Measurements from ENCODE around the gene ARL15. TPM values are rescaled to one million over a fixed set of nuclear protein-coding genes. Genes with fewer than 3 reads are reported as not detected.

ARL15 gene
- total and polyA plus RNA-seq, 9 of the 15 experiments (the other 6 are each of a cell fraction or from before 2014, with no cell fraction given): 18.5 to 80.4 (median 57.0) TPM

DNA sequence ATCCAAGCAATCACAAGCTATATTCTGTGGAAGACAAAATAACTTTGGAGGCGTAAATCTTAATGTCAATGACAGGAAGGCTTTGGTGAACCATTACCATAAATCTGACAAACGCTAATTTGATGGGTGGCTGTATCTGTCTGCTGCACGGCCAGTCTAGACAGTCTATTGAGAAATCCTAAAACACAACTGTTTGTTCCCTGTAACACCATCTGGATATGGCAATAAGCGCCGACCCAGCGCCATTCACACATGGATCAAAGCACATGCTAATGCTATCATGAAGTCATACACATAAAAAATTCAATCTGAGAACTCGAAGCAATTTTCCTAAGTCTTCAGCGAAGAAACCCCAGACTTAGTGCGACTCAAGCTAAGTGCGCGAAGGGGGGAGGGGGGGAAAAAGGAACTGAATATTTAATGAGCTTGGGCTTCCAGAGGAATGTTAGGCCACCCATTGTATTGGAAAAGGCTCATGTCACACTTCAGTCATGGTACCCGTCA lies 95.1 kb downstream of the ARL15 start (continued):
- TF ChIP-seq, protein P1, sequence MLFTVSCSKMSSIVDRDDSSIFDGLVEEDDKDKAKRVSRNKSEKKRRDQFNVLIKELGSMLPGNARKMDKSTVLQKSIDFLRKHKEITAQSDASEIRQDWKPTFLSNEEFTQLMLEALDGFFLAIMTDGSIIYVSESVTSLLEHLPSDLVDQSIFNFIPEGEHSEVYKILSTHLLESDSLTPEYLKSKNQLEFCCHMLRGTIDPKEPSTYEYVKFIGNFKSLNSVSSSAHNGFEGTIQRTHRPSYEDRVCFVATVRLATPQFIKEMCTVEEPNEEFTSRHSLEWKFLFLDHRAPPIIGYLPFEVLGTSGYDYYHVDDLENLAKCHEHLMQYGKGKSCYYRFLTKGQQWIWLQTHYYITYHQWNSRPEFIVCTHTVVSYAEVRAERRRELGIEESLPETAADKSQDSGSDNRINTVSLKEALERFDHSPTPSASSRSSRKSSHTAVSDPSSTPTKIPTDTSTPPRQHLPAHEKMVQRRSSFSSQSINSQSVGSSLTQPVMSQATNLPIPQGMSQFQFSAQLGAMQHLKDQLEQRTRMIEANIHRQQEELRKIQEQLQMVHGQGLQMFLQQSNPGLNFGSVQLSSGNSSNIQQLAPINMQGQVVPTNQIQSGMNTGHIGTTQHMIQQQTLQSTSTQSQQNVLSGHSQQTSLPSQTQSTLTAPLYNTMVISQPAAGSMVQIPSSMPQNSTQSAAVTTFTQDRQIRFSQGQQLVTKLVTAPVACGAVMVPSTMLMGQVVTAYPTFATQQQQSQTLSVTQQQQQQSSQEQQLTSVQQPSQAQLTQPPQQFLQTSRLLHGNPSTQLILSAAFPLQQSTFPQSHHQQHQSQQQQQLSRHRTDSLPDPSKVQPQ (CRISPR knock-in tag; IDR thresholded peaks at IDR 0.05; ENCODE audit: borderline replicate concordance): no peak
- TF ChIP-seq KDM1A (IDR thresholded peaks at IDR 0.05) (no peak), ZNF23 (CRISPR knock-in tag; IDR thresholded peaks at IDR 0.05) (no peak), ZNF217 (CRISPR knock-in tag; IDR thresholded peaks at IDR 0.05) (no peak), SMAD4 (CRISPR knock-in tag; conservative IDR thresholded peaks at IDR 0.05) (peak; percentile 62; the same call in 1 of the 2 replicates), RBM34 (IDR thresholded peaks at IDR 0.05; ENCODE audit: borderline replicate concordance, insufficient read depth, low read length) (no peak), MECOM (CRISPR knock-in tag; IDR thresholded peaks at IDR 0.05) (no peak), TEAD1 (CRISPR knock-in tag; IDR thresholded peaks at IDR 0.05) (no peak), HOXB6 (CRISPR knock-in tag; IDR thresholded peaks at IDR 0.05; ENCODE audit: borderline replicate concordance) (no peak), XRCC5 (IDR thresholded peaks at IDR 0.05; ENCODE audit: low read depth, low read length) (no peak), ETV6 (IDR thresholded peaks at IDR 0.05; ENCODE audit: borderline replicate concordance in 1 of 2, low read depth in 2 of 2, low read length in 1 of 2) (no peak), ETV6 (CRISPR knock-in tag; IDR thresholded peaks at IDR 0.05; ENCODE audit: borderline replicate concordance) (no peak), MEIS2 (IDR thresholded peaks at IDR 0.05; ENCODE audit: partially characterized antibody) (peak; percentile 63), SAP30 (IDR thresholded peaks at IDR 0.05; ENCODE audit: borderline replicate concordance, insufficient read depth, low read depth, low read length, poor library complexity, severe bottlenecking) (no peak)
- TF ChIP-seq, protein P2, sequence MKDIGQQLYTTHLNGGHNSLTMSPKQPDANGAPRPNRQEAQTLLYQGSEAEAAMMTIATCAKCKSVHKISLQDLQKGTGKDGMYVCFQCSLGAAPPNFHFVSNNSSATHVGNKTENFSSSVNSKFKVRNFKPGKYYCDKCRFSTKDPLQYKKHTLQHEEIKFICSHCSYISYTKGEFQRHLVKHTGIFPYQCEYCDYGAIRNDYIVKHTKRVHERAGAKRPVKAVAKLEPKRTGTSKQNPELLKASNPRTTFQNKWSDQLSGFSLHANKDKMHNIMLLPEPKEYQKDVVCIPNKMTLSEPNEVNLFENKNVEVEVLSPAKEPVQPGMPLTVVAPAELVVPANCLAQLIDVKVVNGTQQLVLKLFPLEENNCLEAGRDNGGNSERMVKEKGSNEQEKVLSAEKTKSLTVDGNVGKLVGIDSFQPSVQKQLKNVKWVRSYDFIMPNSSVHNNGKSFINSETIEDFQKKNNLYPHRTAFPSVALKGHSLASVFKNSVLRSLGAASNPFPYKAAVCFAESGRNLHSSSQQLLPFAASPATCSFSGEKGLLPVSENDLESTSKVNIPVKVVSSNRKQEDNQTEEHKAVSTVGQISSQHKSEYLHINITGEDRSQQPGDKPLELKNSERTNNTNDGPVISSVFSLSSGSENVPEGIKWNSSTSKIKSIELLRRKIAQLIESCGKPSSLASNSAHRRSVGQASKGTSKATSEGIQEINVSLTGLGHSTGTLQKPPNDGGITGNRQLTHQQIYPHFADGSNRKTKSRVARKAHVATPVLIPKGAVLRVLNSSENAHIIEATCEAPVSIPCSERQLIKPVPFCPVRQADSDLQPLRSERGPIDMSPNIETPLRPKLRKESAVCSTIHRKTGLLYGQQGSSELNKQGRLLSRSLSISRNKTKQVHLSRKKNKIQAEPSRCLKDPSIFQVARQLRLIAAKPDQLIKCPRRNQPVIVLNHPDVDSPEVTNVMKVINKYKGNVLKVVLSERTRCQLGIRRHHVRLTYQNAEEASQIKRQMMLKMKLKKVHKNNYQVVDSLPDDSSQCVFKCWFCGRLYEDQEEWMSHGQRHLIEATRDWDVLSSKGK (CRISPR knock-in tag; IDR thresholded peaks at IDR 0.05): no peak
- TF ChIP-seq, protein P3, sequence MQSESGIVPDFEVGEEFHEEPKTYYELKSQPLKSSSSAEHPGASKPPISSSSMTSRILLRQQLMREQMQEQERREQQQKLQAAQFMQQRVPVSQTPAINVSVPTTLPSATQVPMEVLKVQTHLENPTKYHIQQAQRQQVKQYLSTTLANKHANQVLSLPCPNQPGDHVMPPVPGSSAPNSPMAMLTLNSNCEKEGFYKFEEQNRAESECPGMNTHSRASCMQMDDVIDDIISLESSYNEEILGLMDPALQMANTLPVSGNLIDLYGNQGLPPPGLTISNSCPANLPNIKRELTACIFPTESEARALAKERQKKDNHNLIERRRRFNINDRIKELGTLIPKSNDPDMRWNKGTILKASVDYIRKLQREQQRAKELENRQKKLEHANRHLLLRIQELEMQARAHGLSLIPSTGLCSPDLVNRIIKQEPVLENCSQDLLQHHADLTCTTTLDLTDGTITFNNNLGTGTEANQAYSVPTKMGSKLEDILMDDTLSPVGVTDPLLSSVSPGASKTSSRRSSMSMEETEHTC (IDR thresholded peaks at IDR 0.05): no peak
- TF ChIP-seq, protein P4, sequence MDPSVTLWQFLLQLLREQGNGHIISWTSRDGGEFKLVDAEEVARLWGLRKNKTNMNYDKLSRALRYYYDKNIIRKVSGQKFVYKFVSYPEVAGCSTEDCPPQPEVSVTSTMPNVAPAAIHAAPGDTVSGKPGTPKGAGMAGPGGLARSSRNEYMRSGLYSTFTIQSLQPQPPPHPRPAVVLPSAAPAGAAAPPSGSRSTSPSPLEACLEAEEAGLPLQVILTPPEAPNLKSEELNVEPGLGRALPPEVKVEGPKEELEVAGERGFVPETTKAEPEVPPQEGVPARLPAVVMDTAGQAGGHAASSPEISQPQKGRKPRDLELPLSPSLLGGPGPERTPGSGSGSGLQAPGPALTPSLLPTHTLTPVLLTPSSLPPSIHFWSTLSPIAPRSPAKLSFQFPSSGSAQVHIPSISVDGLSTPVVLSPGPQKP (CRISPR knock-in tag; IDR thresholded peaks at IDR 0.05): no peak
- TF ChIP-seq, protein P5, sequence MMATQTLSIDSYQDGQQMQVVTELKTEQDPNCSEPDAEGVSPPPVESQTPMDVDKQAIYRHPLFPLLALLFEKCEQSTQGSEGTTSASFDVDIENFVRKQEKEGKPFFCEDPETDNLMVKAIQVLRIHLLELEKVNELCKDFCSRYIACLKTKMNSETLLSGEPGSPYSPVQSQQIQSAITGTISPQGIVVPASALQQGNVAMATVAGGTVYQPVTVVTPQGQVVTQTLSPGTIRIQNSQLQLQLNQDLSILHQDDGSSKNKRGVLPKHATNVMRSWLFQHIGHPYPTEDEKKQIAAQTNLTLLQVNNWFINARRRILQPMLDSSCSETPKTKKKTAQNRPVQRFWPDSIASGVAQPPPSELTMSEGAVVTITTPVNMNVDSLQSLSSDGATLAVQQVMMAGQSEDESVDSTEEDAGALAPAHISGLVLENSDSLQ (IDR thresholded peaks at IDR 0.05): 0 out of 2 replicates have a peak, but pooled peaks have one; percentile 21

Data from K562 (cell line).